ENCODE results near the gene HIGD1A. TPM values are rescaled to one million over a fixed set of nuclear protein-coding genes. Genes with fewer than 3 reads are reported as not detected.

The HIGD1A gene
- total and polyA plus RNA-seq, 9 of the 15 experiments (the other 6 are each of a cell fraction or from before 2014, with no cell fraction given): 165 to 1,185 (median 333) TPM

DNA sequence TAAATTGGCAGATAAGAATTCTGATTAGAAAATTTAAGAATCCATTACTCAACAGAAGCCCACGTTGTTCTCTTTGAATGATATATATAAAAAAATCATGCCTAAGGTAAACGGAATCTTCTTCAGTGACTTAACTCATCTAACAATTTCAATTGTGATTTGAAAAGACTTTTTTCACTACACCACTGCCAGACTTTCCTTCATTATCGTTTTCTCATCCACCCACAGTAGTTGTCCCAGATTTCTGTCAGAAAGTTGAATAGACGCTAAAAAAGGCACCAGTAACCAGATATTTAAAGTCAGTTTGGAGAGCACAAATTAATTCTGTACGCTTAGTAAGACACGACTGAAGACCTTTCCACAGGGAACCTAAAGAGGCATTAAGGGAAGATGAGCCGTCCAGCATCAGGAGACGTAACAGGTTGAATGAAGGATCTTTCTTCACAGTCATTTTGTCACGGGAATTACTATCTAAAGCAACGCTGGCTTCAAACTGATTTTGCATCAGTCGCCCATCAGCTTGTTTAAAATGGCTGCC, 1.3 kb downstream of the HIGD1A start (continued):
- TF ChIP-seq ZNF134 (CRISPR knock-in tag; conservative IDR thresholded peaks at IDR 0.05) (peak; percentile 85), ILF3 (IDR thresholded peaks at IDR 0.05; ENCODE audit: borderline replicate concordance) (no peak), MAX (CRISPR knock-in tag; IDR thresholded peaks at IDR 0.05) (peak; percentile 45; the same call in 1 of the 2 replicates), SMARCC2 (IDR thresholded peaks at IDR 0.05; ENCODE audit: low read depth) (no peak), ZC3H11A (IDR thresholded peaks at IDR 0.05; ENCODE audit: low read depth, low read length) (no peak), PYGO2 (tag; IDR thresholded peaks at IDR 0.05) (no peak), MAFF (IDR thresholded peaks at IDR 0.05; ENCODE audit: low read length) (no peak), EWSR1 (IDR thresholded peaks at IDR 0.05; ENCODE audit: borderline replicate concordance, low read depth, partially characterized antibody) (no peak), ZNF696 (CRISPR knock-in tag; conservative IDR thresholded peaks at IDR 0.05) (no peak), ARID1B (IDR thresholded peaks at IDR 0.05) (no peak), PURB (CRISPR knock-in tag; IDR thresholded peaks at IDR 0.05; ENCODE audit: low read depth) (no peak), MEIS2 (IDR thresholded peaks at IDR 0.05; ENCODE audit: partially characterized antibody) (no peak), ZKSCAN1 (IDR thresholded peaks at IDR 0.05; ENCODE audit: low read depth, low read length) (no peak), BHLHE40 (IDR thresholded peaks at IDR 0.05; ENCODE audit: low read length) (no peak), PRMT5 (CRISPR knock-in tag; IDR thresholded peaks at IDR 0.05) (no peak), ZNF174 (CRISPR knock-in tag; IDR thresholded peaks at IDR 0.05) (no peak), HLTF (IDR thresholded peaks at IDR 0.05) (no peak), RFX7 (CRISPR knock-in tag; IDR thresholded peaks at IDR 0.05) (no peak), ZNF507 (tag; conservative IDR thresholded peaks at IDR 0.05) (no peak)
- TF ChIP-seq, protein P1, sequence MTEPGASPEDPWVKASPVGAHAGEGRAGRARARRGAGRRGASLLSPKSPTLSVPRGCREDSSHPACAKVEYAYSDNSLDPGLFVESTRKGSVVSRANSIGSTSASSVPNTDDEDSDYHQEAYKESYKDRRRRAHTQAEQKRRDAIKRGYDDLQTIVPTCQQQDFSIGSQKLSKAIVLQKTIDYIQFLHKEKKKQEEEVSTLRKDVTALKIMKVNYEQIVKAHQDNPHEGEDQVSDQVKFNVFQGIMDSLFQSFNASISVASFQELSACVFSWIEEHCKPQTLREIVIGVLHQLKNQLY (CRISPR knock-in tag; conservative IDR thresholded peaks at IDR 0.05): no peak
- TF ChIP-seq, protein P2, sequence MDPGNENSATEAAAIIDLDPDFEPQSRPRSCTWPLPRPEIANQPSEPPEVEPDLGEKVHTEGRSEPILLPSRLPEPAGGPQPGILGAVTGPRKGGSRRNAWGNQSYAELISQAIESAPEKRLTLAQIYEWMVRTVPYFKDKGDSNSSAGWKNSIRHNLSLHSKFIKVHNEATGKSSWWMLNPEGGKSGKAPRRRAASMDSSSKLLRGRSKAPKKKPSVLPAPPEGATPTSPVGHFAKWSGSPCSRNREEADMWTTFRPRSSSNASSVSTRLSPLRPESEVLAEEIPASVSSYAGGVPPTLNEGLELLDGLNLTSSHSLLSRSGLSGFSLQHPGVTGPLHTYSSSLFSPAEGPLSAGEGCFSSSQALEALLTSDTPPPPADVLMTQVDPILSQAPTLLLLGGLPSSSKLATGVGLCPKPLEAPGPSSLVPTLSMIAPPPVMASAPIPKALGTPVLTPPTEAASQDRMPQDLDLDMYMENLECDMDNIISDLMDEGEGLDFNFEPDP (CRISPR knock-in tag; IDR thresholded peaks at IDR 0.05): no peak
- TF ChIP-seq, protein P3, sequence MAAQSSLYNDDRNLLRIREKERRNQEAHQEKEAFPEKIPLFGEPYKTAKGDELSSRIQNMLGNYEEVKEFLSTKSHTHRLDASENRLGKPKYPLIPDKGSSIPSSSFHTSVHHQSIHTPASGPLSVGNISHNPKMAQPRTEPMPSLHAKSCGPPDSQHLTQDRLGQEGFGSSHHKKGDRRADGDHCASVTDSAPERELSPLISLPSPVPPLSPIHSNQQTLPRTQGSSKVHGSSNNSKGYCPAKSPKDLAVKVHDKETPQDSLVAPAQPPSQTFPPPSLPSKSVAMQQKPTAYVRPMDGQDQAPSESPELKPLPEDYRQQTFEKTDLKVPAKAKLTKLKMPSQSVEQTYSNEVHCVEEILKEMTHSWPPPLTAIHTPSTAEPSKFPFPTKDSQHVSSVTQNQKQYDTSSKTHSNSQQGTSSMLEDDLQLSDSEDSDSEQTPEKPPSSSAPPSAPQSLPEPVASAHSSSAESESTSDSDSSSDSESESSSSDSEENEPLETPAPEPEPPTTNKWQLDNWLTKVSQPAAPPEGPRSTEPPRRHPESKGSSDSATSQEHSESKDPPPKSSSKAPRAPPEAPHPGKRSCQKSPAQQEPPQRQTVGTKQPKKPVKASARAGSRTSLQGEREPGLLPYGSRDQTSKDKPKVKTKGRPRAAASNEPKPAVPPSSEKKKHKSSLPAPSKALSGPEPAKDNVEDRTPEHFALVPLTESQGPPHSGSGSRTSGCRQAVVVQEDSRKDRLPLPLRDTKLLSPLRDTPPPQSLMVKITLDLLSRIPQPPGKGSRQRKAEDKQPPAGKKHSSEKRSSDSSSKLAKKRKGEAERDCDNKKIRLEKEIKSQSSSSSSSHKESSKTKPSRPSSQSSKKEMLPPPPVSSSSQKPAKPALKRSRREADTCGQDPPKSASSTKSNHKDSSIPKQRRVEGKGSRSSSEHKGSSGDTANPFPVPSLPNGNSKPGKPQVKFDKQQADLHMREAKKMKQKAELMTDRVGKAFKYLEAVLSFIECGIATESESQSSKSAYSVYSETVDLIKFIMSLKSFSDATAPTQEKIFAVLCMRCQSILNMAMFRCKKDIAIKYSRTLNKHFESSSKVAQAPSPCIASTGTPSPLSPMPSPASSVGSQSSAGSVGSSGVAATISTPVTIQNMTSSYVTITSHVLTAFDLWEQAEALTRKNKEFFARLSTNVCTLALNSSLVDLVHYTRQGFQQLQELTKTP (IDR thresholded peaks at IDR 0.05; ENCODE audit: low read depth in 1 of 2, partially characterized antibody in 2 of 2): no peak
- TF ChIP-seq, protein P4, sequence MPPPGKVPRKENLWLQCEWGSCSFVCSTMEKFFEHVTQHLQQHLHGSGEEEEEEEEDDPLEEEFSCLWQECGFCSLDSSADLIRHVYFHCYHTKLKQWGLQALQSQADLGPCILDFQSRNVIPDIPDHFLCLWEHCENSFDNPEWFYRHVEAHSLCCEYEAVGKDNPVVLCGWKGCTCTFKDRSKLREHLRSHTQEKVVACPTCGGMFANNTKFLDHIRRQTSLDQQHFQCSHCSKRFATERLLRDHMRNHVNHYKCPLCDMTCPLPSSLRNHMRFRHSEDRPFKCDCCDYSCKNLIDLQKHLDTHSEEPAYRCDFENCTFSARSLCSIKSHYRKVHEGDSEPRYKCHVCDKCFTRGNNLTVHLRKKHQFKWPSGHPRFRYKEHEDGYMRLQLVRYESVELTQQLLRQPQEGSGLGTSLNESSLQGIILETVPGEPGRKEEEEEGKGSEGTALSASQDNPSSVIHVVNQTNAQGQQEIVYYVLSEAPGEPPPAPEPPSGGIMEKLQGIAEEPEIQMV (tag; conservative IDR thresholded peaks at IDR 0.05; ENCODE audit: low read depth): no peak
